ENCODE results near the gene NELL2. TPM values are rescaled to one million over a fixed set of nuclear protein-coding genes. Genes with fewer than 3 reads are reported as not detected.

The NELL2 gene
- total RNA-seq, 1 donor from 2014 or later: 6.1 TPM

DNA sequence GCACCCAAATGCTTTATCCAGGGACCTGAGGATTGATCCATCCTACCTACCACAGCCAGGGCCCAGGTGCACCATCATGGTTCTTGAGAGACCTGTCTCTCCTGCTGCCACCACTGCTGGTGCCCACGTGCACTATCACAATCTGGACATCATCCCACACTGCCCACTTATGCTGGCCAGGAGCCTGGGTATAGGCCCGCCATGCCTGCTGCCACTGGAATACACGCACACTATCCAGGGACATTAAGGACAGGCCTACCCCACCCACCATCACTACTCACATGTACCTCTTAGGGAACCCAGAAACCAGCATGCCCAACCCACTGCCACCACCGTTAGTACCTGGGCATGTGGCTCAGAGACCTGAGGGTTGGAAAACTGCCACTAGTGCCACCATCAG lies 207.7 kb downstream of the NELL2 start:
- H3K36me3 Mint-ChIP-seq (ENCODE audit: insufficient read depth): no peaks in the 10 kb centered on the region
- no peak overlapping the region for H3K27ac Mint-ChIP-seq
- no peaks in the 10 kb centered on the region for H3K27me3 Mint-ChIP-seq
- DNase-seq (ENCODE audit: low spot score, unreplicated experiment): no peak
- H3K9me3 Mint-ChIP-seq (ENCODE audit: low read depth): peaks cover 21% of the 10 kb centered on the region
- no peaks in the 10 kb centered on the region for H3K4me1 Mint-ChIP-seq (ENCODE audit: low read depth)
- no peak overlapping the region for H3K4me3 Mint-ChIP-seq (ENCODE audit: low read depth)
- TF ChIP-seq, protein P1, sequence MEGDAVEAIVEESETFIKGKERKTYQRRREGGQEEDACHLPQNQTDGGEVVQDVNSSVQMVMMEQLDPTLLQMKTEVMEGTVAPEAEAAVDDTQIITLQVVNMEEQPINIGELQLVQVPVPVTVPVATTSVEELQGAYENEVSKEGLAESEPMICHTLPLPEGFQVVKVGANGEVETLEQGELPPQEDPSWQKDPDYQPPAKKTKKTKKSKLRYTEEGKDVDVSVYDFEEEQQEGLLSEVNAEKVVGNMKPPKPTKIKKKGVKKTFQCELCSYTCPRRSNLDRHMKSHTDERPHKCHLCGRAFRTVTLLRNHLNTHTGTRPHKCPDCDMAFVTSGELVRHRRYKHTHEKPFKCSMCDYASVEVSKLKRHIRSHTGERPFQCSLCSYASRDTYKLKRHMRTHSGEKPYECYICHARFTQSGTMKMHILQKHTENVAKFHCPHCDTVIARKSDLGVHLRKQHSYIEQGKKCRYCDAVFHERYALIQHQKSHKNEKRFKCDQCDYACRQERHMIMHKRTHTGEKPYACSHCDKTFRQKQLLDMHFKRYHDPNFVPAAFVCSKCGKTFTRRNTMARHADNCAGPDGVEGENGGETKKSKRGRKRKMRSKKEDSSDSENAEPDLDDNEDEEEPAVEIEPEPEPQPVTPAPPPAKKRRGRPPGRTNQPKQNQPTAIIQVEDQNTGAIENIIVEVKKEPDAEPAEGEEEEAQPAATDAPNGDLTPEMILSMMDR (IDR thresholded peaks at IDR 0.05; ENCODE audit: unreplicated experiment): no peak

DNA sequence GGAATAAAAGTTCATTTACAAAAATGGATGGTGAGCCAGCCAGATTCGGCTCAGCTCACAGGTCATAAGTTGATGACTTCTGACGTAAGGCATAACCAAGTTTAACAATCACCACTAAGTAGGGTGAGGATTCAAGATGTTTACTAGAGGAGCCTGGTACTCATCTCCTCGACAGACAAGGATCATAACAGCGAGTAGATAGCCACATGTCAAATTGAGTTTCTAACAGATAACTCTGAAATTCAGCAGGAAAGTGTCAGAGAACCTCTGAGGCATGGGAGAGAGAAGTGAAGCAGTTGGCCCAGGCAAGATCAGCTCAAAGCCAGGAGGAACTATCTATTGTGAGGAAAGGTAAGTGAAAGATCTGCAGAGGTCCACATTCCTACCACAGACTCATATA lies 208.7 kb downstream of the NELL2 start:
- peaks cover 21% of the 10 kb centered on the region for H3K9me3 Mint-ChIP-seq (ENCODE audit: low read depth)
- no peak overlapping the region for H3K27ac Mint-ChIP-seq
- H3K4me1 Mint-ChIP-seq (ENCODE audit: low read depth): no peaks in the 10 kb centered on the region
- H3K36me3 Mint-ChIP-seq (ENCODE audit: insufficient read depth): no peaks in the 10 kb centered on the region
- DNase-seq (ENCODE audit: low spot score, unreplicated experiment): no peak
- TF ChIP-seq, protein P1 (IDR thresholded peaks at IDR 0.05; ENCODE audit: unreplicated experiment): no peak
- no peak overlapping the region for H3K4me3 Mint-ChIP-seq (ENCODE audit: low read depth)
- H3K27me3 Mint-ChIP-seq: no peaks in the 10 kb centered on the region

DNA sequence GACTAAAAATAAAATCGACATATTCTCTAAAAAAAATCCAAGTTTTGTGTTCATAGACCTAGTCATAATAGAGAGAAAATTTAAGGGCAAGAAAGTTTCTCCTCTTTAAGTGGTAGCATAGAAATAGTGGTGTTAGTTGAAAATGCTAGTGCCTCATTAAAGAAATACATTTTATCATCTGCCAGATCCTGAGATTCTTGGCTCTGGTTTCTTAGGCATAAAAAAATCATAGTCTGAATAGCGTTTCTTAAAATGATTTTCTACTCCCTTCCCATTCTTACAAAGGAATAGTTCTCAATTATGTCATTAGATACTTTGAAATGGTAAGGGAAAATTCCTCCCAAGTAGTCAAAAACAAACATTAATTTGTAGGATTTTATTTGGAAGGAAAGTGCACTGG lies 212.8 kb downstream of the NELL2 start:
- Mint-ChIP-seq H3K27ac (no peak overlapping the region), H3K4me3 (ENCODE audit: low read depth) (no peak overlapping the region), H3K27me3 (no peaks in the 10 kb centered on the region), H3K9me3 (ENCODE audit: low read depth) (peaks cover 3% of the 10 kb centered on the region), H3K36me3 (ENCODE audit: insufficient read depth) (peaks cover 1% of the 10 kb centered on the region), H3K4me1 (ENCODE audit: low read depth) (no peaks in the 10 kb centered on the region)
- no peak for DNase-seq (ENCODE audit: low spot score, unreplicated experiment)
- TF ChIP-seq, protein P1 (IDR thresholded peaks at IDR 0.05; ENCODE audit: unreplicated experiment): no peak

DNA sequence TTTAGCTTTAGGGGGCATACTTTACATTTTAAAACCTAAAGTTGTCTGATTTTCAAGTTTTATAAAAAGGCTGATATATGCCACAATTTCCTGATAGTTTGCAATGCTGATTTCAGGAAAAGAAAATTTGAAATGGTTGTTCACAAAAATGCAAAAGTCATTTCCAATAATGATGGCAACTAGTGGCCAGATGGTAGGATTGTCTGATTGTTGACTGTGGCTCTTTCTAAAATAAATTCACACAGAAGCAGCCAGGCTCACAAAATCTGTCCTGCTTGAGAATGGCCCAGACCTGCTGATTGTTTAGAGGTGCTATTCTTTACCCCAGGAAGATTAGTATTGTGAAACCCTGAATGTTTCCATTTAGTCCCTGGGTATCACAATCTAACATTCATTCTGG lies 220.3 kb downstream of the NELL2 start:
- H3K27me3 Mint-ChIP-seq: no peaks in the 10 kb centered on the region
- no peak for DNase-seq (ENCODE audit: low spot score, unreplicated experiment)
- peaks cover 21% of the 10 kb centered on the region for H3K4me1 Mint-ChIP-seq (ENCODE audit: low read depth)
- no peak overlapping the region for H3K27ac Mint-ChIP-seq
- TF ChIP-seq, protein P1 (IDR thresholded peaks at IDR 0.05; ENCODE audit: unreplicated experiment): no peak
- H3K4me3 Mint-ChIP-seq (ENCODE audit: low read depth): no peak overlapping the region
- H3K9me3 Mint-ChIP-seq (ENCODE audit: low read depth): peaks cover 3% of the 10 kb centered on the region
- H3K36me3 Mint-ChIP-seq (ENCODE audit: insufficient read depth): peaks cover 1% of the 10 kb centered on the region

DNA sequence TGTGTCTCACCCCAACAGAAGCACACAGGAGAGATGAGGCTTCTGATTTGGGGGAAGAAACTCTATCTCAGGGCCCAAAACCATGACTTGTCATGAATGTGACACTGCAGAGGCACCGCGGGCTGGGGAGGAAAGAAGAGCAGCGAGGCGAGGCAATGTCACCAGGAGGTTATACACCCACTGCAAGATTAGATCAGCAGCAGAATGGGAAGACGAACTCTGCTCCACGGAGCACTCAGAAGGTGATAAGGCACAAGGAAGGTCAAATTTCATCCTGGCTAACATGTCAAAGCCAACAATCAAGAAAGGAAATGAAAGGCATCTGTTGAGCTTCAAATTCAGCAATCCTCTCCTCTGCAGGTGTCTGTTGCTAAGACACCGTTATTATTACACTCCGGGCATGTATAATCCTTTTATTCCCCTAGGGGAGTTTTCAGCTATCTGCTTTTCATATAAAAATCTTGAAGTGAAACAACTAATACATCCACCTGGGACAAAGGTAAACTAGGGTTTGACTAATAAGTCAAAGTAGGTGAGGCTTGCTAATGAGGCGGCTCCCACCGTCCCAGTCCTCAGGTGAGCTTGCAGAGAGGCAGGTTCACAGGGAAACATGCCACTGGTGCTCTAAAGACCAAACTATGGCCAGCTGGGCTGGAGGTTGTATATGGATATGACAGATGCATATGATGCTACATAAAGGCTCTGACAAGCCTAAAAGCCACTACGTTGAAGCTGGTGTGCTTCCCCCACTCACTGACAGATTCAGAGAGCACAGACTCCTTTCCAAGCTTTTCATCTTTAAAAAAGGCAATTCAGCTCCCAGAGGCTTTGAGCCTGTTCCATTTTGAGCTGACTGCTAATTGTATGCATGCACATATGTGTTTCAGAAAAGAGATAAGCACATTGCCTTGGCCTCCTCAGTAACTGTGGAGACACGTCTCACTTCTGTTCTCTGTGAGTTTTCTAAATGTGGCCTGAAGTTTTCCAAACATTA lies 221.2 kb downstream of the NELL2 start:
- Mint-ChIP-seq H3K27me3 (no peaks in the 10 kb centered on the region), H3K27ac (peak overlapping the region; percentile 0), H3K9me3 (ENCODE audit: low read depth) (peaks cover 3% of the 10 kb centered on the region), H3K4me1 (ENCODE audit: low read depth) (peaks cover 21% of the 10 kb centered on the region), H3K4me3 (ENCODE audit: low read depth) (no peak overlapping the region), H3K36me3 (ENCODE audit: insufficient read depth) (peaks cover 1% of the 10 kb centered on the region)
- TF ChIP-seq, protein P1 (IDR thresholded peaks at IDR 0.05; ENCODE audit: unreplicated experiment): no peak
- no peak for DNase-seq (ENCODE audit: low spot score, unreplicated experiment)

All from progenitor cell of endocrine pancreas (in vitro differentiated cells).